Measurements from ENCODE around the gene MSRB3. TPM values are rescaled to one million over a fixed set of nuclear protein-coding genes. Genes with fewer than 3 reads are reported as not detected.

The MSRB3 gene
- total RNA-seq, 1 experiment from 2014 or later: 1.1 TPM

DNA sequence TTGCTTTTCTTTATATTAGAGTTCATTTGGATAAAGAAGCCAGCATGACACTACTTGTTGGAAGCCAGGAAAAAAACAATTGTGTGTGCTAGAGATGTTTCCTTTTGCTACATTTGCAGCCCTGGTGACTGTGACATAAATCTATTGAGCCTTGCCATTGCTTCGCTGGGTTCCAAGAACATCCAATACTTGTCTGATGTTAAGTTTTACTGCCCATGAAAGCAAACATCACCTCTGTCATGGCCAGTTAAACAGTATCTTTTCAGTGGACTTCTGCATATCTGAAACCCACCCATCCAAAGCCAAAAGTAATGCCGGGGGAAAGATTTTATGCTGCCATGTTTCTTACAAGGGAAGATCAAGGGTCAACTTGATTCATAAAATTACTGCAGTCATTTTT, 184.0 kb downstream of the MSRB3 start:
- no peak overlapping the region for H2BK120ac ChIP-seq (ENCODE audit: low read depth, low read length, poor library complexity, severe bottlenecking)
- H4K8ac ChIP-seq (replicated peaks; ENCODE audit: insufficient read length, low read depth, low read length): no peak overlapping the region
- no peak overlapping the region for H3K4ac ChIP-seq (ENCODE audit: low read depth, low read length)
- Mint-ChIP-seq H3K27ac (no peak overlapping the region), H3K36me3 (ENCODE audit: insufficient read depth in 1 of 3, low read depth in 3 of 3) (no peaks in the 10 kb centered on the region), H3K27me3 (ENCODE audit: low read depth) (no peaks in the 10 kb centered on the region), H3K9me3 (no peaks in the 10 kb centered on the region), H3K4me1 (no peaks in the 10 kb centered on the region), H3K4me3 (no peak overlapping the region)
- DNase-seq: no peak
- WGBS (ENCODE audit: extremely low coverage, insufficient read length, low lambda C conversion rate): no CpG with 5 or more reads among the region's 2 CpGs
- H3K23ac ChIP-seq (ENCODE audit: insufficient read length, low read depth, low read length): no peak overlapping the region
- no peak overlapping the region for H4K91ac ChIP-seq (ENCODE audit: insufficient read length, low read depth, low read length)
- no peak overlapping the region for H3K56ac ChIP-seq (ENCODE audit: insufficient read length, low read depth, low read length)
- H3K4me2 ChIP-seq (ENCODE audit: insufficient read depth, insufficient read length, low read length): no peak overlapping the region
- no peaks in the 10 kb centered on the region for H3K79me1 ChIP-seq (ENCODE audit: insufficient read depth, low read depth, low read length, poor library complexity, severe bottlenecking)
- H3K23me2 ChIP-seq (ENCODE audit: insufficient read length, low read depth, low read length, poor library complexity, severe bottlenecking): no peaks in the 10 kb centered on the region
- no peak overlapping the region for H2BK15ac ChIP-seq (ENCODE audit: low read depth, low read length)
- no peaks in the 10 kb centered on the region for H3K9me3 ChIP-seq (ENCODE audit: control insufficient read depth, low read depth, low read length)
- no peaks in the 10 kb centered on the region for H3K4me1 ChIP-seq (ENCODE audit: insufficient read depth, low read length)
- no peak overlapping the region for H3T11ph ChIP-seq (ENCODE audit: low read length)
- no peak overlapping the region for H3K14ac ChIP-seq (ENCODE audit: insufficient read depth, low read length)
- H3K18ac ChIP-seq (ENCODE audit: insufficient read length, low read depth, low read length): no peak overlapping the region
- H4K5ac ChIP-seq (ENCODE audit: insufficient read length, low read depth, low read length): no peak overlapping the region
- TF ChIP-seq, protein P1, sequence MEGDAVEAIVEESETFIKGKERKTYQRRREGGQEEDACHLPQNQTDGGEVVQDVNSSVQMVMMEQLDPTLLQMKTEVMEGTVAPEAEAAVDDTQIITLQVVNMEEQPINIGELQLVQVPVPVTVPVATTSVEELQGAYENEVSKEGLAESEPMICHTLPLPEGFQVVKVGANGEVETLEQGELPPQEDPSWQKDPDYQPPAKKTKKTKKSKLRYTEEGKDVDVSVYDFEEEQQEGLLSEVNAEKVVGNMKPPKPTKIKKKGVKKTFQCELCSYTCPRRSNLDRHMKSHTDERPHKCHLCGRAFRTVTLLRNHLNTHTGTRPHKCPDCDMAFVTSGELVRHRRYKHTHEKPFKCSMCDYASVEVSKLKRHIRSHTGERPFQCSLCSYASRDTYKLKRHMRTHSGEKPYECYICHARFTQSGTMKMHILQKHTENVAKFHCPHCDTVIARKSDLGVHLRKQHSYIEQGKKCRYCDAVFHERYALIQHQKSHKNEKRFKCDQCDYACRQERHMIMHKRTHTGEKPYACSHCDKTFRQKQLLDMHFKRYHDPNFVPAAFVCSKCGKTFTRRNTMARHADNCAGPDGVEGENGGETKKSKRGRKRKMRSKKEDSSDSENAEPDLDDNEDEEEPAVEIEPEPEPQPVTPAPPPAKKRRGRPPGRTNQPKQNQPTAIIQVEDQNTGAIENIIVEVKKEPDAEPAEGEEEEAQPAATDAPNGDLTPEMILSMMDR (conservative IDR thresholded peaks at IDR 0.05): no peak
- H2AFZ ChIP-seq (ENCODE audit: low read length): no peak overlapping the region
- H3K79me2 ChIP-seq (ENCODE audit: insufficient read depth, low read length): no peaks in the 10 kb centered on the region
- H3K27ac ChIP-seq (ENCODE audit: insufficient read length, low read depth, low read length): no peak overlapping the region
- H2BK20ac ChIP-seq (ENCODE audit: low read depth, low read length, poor library complexity, severe bottlenecking): no peak overlapping the region
- no peaks in the 10 kb centered on the region for H3K27me3 ChIP-seq (ENCODE audit: insufficient read depth, low read length)
- H2BK5ac ChIP-seq (ENCODE audit: insufficient read length, low read length): no peak overlapping the region
- H4K20me1 ChIP-seq (ENCODE audit: control insufficient read depth, insufficient read depth, insufficient read length): no peaks in the 10 kb centered on the region
- no peak overlapping the region for H2AK5ac ChIP-seq (ENCODE audit: insufficient read length, low read length)
- H3K9ac ChIP-seq (ENCODE audit: extremely low read depth, insufficient read length, low read length): no peak overlapping the region
- H2BK12ac ChIP-seq (ENCODE audit: insufficient read length, low read depth, low read length): no peak overlapping the region
